Fibroblast of skin of scalp (primary cell): ENCODE measurements around the gene FSTL1.
A peak's percentile ranks its signal among the peaks of the same experiment; 100 is the strongest.

Experiments used
- DNase-seq: peaks from one replicate; pipeline ENCODE4 v3.0.0-alpha.2; 2013

The FSTL1 gene

DNA sequence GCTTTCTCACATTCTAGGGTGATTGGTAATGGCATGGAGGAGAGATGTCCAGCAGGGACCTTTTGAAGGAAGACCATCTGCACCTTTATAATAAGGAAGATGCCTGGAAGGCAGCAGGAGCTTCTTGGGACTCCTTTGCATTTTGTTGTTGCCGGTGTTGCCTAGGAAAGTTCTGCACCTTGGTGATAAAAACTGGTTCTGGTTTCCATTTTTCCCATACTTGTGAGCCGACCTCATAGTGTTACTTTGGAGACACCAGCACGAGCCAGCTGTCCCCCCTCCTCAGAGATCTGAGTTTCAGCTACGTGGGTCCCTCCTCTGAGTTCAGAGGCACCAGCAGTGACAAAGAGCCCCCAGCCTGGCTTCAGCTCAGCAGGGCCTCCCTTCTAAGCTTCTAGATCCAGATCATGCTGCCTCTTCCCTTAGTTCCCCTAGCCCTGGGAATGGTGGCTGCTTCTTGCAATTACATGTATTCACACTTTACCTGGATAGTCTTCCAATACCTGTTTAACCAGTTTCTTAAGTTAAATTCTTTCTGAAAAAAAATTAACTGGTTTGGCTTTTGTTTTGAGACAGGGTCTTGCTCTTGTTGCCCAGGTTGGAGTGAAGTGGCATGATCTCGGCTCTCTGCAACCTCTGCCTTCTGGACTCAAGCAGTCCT lies 18.0 kb upstream of the FSTL1 start:
- no peak for DNase-seq

DNA sequence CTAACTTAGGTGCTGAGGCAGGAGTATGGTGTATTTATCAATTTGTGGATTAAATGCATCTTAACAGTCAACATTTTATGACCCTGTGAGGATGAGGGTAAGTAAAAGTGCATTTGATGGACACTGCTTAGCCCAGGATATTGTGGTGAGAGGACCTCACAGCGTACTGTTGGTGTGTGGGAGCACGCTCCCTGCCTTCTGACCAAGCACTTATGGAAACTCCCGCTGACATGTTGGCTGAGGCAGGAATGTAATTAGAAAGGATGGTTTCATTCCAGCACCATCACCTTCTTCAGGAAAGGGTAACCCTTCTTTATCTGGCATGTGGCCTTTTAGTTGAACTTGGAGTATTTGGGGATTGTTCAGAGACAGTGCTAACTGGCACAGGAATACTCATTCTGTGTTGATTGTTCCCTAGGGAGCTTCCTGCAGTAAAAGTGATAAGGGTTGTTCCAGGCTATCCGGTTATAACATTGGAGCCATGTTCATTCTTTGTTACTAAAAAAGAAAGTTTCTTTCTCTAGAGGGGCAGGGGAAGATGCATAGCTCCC lies 11.7 kb upstream of the FSTL1 start:
- no peak for DNase-seq

DNA sequence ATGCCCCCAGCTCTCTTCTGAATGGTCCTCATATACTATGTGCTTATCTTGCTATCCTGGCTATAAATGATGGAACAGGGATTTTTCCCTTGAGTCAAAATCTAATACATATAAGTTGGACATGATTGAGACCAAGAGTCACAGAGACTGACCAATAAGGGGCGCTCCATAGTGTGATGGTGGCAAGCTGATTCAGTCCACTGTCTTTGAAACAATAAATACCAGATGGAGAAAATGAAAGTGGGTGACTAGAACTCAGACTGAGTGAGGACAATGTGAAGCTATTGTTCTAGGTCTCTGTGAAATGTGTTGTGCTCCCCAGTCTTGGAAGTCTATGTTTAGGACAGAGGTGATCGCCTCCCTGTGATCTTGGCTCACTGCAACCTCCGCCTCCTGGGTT lies 10.6 kb upstream of the FSTL1 start:
- DNase-seq = no peak

DNA sequence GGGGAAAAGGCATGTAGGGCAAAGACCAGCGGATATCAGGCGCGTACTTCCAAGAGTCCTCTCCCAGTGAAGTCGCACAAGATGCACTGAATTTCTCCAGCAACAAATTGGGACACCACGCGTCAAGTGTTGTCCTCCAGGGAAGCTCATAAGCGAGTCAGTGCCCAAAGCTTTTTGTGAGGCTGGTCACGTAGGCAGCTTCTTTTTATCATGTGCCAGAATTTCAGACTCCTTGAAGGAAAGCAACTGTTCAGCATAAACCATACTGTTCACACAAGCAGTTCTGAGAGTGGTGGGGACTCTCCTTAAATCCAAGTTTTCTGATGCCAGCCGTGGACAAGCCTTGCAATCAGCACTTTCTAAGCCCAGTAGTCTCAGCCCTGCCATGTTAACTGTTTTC lies 10.1 kb upstream of the FSTL1 start:
- DNase-seq = no peak

DNA sequence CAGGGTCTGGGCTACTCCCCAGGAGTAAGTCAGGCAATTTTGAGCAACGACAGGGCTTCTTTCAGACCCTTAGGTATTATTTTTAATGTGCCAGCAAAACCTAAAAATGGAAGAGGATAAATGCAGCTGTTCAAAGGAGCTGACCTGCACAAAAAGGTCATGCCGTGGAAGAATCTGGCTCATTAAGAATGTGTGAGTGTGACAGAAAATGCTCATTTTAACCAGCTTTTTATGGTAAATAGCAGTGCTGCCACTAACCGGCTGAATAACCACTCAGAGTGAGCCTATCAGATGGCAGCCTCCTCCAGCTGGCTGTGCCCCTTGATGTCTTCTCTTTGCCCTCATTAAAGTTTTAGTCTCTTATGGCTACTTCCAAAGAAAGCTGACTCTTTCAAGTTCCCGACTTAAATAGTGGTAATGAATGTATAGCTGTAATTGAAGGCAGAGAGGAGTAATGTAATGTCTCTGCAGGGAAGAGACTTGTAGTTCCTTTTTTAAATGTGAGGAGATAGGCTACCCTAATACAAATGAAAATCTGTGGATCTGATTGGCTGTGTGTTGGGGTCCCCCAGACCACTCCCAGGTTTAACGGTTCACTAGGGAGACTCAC lies 9.5 kb upstream of the FSTL1 start:
- no peak for DNase-seq

DNA sequence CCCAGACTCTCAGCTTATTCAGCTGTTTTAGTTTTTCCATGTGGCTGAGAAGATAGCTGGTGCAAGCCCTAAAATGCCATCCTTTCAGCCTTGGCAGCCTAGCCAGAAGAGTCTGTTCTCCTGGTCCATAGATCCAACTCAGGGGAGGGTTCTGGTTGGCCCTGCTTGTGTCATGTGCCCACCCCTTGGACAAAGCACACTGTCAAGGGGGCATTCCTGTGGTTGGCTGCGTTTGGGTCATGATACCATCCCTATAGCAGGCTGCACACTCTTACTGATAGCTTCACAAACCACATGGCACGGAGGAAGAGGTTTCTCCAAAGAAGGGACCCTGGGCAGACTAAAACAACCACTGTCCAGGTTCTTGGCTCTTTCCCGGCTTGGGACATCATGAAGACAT lies 8.4 kb upstream of the FSTL1 start:
- peak; percentile 47 for DNase-seq

DNA sequence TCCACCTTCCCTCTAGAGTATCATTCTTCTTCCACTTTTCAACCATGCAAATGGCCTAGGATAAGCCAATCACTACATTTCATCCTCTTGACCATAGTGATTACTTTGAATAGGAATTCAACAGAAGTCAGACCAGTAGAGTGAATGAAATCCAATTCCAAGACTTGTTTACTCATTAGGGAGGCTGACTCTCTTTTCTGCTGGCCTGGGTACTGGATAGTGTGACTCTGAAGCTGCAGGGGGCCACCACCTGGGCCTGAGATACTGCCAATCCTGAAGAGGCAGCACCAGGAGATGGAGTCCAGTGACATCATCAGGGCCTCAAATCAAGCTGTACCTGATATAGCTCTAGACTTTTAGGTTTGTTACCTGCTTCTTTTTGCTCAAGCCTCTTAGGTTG lies 7.0 kb upstream of the FSTL1 start:
- no peak for DNase-seq

DNA sequence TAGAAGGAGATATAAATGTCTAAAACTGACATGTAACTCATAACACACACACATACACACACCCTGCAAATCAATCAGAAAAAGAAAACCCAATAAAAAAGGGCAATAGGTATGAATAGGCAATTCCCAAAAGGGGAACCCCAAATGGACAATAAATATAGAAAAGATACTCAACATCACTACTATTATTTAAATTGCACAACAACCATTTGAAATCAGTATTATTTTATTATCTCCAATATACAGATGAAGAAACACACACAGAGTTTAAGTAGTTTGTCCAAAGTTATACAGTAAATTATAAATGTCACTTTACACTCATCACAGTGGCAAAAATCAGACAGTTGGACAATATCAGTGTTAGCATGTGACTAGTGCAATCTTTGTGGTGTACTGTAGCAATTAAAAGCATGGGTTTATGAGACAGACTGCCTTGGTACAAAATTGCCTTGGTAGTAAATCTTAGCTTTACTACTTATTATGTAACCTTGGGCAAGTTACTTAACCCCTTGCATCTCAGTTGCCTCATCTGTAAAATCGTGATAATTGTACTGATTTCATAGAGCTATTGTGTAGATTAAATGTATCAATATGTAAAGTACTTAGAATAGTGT lies 3.4 kb upstream of the FSTL1 start:
- DNase-seq = no peak

DNA sequence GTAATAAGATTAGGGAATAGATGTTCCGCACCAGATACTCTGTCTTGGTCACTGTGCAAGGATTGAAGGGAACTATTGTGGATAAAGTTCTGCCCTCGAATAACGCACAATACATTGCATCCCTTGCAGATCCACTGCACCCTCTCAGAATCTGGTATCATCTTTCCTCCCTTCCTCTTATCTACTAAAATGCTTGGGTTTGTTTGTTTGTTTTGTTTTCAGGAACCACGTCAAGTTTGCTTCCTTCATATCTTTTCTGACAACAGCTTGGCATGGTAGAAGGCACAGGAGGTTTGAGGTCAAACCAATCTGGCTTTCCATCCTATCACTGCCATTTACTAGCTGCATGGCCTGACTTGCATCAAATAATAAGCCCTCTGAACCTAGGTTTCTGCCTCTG lies 2.0 kb upstream of the FSTL1 start:
- DNase-seq = no peak

DNA sequence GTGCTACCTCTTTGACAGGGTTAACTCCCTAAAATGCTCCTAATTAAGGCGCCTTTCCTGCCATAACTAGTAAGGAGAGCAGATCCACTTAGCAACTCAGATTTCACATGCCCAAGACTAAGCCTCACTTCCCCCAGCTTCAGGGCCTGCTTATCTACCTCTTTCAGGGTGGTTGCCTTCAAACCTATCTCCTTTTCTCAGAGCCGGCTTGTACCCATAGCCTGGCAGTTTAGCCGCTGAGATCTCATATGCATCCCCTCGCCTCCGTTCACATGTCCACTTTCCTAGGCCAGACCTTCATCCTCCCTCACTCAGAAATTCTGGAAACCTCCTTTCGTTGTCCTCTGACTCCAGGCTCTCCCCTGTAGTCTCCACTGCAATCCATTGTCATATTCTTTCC lies 1.0 kb upstream of the FSTL1 start:
- DNase-seq = no peak

DNA sequence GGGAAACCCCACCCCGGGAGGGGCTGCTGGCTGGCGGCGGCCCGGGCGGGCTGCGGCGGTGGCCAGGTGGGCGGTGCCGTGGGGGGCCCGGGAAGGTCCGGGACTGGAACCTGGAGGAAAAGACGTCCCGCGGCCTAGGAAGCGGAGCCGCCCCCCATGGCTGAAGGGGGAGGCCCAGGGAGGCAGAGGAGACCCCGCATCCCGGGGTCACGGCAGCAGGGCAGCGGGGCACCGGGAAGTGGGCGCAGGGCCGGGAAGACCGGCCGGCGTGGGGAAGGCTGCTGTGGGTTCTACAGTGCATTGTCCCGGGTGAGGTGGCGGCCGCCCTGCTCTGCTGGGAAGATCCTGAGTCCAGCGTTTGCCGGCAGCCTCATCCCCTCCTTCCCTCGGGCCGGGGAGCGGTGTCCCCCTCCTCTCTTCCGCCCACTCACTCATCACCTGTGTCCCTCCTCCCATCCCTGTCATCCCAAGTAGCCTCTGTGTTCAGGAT lies 525 bp upstream of the FSTL1 start:
- no peak for DNase-seq

DNA sequence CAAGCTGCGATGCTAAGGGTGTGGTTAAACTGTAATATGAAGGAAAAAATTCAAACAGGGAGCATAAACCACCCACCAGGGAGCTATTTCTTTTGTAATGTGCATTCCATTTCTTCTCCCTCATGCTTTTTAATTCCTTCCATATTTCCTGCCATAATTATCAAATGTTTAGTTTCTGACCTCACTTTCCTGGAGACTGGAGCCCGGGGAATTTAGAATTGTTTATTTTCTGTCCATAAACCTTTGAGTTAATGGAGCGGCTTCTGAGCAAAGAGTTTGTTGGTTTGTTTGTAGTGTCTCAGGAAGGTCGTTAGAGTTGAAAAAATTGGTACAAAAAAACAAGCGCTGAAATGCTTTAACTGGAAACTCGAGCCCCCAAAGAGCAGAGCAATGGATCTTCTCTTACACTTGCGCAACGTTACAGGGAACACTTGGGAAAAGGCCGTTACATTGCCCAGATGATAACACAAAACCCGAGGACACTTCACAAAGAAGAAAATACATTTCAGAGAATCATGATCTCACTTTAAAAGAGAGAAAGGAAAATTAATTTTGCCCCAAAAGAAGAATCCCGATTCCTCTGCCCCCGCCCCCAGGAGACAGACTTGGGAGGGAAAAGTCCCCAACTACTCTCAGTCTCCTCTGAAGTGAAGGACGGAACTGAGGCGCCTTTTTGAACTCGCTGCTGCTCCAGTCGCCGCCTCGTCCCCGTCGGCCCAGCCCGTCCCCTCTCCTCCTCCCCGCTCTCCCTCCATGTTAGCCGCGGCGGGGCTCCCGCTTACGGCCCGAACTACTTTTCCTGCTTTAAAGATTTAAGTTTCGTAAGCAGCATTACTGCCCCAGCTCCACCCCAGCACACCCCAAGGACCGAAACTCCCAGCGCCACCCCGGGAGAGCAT lies 842 bp downstream of the FSTL1 start:
- peak; percentile 93 for DNase-seq

DNA sequence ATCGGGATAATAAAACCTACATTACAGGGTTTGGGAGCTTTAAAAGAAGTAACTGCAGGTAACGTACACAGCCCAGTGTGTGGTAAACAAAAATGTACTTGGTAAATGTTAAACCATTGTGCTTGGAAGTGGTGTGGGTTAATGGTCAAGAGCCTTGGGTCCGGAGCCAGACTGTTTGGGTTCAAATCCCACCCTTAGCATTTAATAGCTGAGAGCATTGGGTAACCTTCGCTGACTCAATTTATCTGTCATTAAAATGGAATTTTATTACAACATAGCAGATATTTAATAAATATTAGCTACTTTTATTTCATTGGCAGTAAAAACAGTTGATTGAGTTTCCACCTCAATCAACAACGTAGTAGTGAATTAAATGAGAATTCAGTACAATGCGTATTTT lies 1.5 kb downstream of the FSTL1 start:
- DNase-seq = peak; percentile 64

DNA sequence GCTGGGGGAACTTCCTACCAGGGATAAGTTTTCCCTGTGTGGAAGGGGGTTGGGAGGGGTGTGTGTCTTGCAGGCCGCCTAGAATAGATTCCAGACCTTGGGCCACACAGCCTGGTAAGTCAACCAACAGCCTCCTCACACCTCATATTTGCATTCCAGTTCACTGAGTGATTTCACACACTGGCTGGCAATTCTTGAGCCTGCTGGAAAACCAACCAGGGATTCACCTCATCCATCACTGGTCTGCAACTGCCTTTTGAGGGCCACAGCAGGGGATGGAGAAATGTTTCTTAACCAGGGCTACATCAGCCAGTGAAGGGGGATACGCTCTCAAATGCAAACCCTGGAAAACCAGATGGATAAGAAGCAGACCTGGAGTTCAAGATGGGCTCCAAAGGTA lies 2.0 kb downstream of the FSTL1 start:
- peak; percentile 97 for DNase-seq

DNA sequence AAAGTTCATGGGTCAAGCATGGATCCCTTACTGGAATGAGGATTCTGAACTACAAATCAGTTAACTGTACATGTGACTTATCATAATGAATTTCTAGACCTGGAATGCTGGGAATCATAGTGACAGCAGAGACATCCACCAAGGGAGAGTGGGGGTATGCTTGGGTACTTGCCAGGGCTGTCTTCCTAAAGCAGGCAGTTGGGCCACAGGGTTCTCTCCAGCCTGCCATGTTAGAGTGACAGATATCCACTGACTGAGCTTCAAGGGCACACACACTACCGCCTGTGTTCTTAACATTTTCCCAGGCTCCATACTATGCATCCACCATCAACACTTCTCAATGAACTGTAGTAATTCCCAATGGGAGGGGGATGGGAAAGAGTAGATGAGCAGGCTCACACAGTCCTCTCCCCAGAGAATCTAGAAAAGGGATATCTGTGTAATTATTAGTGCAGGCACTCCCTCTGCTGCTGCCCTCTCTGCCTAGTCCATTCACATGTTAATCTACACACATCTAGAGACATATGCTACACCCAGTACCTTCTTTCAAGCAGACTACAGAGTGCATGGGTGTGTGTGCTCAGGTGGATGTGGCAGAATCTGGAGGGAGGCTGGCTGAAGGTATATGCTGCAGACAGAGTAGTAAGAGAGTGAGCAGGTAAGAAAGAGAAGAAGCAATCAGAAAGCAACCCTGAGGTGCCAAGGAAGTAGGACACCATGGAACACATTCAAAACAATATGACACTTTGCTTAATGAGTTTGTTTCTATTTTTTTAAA lies 3.7 kb downstream of the FSTL1 start:
- no peak for DNase-seq

DNA sequence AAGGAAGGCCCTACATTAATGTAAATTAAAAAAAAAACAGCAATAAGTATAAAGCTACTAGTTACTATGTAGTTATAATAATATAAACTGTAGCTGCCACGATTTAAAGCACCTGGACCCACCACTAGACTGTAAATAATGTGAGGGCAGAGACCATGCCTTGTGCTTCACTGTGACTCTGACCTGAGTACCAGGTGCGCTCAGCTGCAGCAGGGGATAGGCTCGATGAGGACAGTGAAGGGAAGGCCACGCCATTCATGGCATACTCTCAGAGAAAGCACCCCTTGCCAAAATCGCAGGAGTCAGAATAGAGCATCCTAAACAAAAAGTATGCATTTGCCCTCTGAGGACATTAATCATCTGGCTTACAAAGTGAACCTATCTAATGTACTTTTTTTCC lies 5.1 kb downstream of the FSTL1 start:
- DNase-seq = no peak

DNA sequence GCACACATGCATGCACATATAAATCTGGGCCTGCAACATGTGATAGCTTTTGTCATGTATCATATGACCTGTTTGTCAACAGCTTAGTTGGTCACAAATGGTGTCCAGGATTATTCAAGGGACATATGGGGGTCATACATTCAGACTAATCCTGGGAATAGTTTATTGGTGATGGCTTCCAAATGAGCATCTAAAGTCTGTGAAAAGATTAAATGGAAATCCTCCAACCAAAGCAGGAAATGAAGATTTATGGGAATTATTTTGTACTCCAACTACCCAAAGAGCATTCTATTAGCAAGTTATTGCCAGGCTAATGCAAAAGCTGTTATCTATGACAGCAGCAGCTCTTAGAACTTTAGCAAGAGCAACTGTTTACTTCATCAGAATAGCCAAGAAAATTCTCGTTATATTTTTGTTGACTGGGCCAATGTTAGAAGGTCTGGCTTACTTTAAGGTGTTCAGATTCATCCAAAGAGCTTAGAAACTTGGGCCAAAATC lies 7.1 kb downstream of the FSTL1 start:
- no peak for DNase-seq

DNA sequence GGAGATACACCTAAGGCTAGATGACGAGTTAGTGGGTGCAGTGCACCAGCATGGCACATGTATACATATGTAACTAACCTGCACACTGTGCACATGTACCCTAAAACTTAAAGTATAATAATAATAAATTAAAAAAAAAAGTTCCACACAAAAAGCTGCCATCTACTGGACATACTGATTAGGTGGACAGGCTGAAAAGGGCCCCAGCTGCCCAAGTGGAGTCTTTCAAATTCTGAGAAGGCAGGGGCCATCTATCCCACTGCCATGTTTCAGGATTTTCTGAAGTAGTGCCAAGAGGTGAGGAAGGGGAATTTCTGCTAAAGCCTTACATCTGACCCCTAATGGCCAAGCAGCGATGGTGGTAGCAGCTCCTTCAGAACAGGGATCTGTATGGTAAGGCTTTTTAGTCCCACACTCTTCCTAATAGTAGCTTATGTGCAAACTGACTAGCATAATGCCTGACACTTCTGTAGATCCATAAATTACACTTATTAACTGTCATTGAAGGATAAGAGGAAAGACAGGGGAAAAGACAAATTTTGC lies 7.7 kb downstream of the FSTL1 start:
- no peak for DNase-seq

DNA sequence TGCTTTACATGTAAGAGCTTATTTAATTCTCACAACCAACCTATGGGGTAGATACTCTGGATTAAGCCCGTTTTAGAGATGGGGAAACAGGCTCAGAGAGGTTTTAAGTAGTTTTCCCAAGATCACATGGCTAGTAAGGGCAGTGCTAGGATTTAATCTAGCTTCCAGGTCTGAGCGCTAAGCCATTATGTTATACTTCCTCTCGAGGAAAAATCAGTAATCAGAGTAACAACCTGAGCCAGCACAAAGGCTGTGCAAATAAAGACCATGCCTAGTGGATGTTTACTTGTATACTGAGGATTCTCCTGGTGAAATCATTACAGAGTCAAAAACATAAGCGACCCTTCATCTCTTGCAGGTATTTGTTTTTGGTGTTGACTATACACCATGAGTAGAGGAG lies 9.0 kb downstream of the FSTL1 start:
- no peak for DNase-seq

DNA sequence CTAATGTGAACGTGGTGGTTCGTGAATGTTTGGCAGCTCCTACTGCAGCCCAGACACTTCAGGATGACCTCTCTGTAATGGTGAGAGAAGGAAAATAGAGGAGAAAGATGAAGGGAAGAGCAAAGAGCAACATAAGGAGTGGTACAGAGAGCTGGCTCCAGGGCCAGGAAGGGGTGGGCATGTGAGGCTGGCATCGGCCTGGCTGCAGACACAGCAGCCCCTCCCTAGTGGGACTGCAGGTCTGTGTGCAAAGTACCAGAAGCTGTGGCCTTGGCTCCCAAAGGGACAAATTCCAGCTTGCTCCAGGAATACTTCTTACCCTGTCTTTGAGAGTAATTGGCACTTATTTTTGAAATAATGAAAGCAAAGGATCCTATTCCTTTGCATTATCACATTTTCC lies 10.0 kb downstream of the FSTL1 start:
- DNase-seq = no peak

DNA sequence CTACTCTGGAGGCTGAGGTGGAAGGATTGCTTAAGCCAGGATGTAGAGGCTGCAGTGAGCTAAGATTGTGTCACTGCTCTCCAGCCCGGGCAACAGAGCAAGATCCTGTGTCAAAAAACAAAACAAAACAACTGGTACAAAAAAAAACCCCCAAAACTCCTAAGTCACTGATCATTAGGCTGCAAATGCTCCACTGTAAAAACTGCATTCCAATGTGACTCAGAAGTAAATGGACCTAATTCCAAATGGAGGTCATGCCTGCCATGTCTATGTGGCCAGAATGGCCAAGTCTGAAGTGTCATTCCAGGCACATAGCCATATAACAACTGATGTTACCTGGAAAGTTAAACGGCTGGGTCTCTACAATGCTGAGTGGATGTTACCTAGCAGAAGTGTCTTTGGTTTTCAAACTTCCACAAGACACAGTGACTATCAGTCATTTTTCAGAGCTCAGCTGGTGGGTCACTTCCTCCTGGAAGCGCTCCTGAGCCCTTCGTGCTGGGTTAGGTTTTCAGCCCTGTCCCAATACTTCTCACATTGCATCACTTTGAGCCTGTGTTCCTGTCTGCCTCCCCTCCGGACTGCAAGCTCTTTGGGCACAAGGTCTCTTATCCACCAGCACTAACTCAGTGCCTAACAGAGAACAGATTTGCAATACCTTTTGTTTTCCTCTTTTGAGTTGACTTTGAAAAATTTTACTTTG lies 10.6 kb downstream of the FSTL1 start:
- DNase-seq = peak; percentile 69
